Stimulated activated CD8-positive, alpha-beta memory T cell treated with anti-CD3 and anti-CD28 coated beads, Interleukin-15, amount 100 ng/mL, for 4 hours (primary cell): Measurements from ENCODE around the gene MEA1.

ENCODE experiments used
- DNase-seq, 2 donors: peaks; one replicate each; pipeline ENCODE4 v3.0.0-alpha.2; 2020; ENCODE audit warnings: low read depth in 2 of 2

Gene MEA1

GRCh38 chr6:42970871-42971612 lies 42.7 kb downstream of the MEA1 start:
- DNase-seq = no peak

GRCh38 chr6:42969934-42970333 lies 43.8 kb downstream of the MEA1 start:
- no peak for DNase-seq

- DNase-seq = no peak
Measured at GRCh38 chr6:42969431-42969830, 44.3 kb downstream of the MEA1 start.

DNA sequence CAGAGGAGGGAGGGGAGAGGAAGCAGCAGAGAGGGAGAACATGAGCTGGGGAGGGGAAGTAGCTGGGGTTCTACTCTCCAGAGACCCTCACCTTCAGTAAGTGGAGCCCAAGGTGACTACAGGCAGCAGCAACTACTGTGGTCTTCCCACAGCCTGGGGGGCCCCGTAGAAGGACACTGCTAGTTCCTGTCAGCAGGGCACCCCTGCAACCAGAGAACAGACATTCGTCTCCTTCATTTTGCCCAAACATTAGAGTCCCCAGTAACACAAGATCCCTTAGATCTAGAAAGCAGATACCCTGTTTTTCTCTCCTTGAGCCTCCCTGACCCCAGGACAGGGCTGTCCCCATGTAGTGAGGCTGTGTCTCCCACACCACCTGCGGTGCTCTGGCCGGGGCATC lies 45.0 kb downstream of the MEA1 start:
- DNase-seq = no peak

DNA sequence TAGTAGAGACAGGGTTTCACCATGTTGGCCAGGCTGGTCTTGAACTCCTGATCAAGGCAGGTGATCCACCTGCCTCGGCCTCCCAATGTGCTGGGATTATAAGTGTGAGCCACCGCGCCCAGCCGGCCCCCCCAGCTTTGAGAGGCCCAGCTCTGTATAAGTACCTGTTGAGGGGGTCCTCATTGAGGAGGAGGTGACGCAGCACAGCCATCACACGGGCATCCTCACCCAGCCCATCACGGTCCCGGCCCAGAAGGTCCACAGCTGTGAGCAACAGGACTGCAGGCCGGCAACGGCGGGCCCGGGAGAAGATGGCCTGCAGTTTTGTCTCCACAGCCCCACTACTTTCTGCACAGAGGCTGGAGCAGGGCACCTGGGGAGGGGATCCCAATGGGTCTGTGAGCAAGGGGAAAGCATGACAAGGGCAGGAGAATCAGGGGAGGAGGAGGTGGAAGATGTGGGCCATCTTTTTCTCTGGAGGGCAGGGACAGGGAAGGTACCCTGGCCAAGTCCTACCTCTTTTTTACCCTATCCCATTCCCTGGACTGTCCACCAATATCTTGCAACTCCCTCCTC lies 45.5 kb downstream of the MEA1 start:
- DNase-seq = no peak

DNA sequence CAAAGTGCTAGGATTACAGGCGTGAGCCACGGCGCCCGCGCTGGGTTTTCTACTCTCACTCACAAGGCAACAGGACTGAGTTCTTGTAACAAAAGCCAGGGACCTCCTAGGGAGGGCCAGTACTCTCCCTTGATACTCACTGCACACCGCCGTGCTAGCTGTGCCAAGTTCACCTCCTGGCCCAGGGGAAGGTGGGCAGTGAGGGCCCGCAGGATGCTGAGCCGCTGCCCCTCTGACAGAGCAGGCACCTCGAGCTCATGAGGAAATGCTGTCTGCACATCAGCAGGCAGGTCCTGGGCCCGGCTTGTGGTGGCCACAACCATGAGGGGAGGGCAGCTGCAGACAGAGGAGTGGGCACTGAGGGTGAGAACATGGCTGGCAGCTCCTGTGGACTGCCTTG lies 46.5 kb downstream of the MEA1 start:
- DNase-seq = no peak

GRCh38 chr6:42966571-42966970 lies 47.2 kb downstream of the MEA1 start:
- DNase-seq = no peak

- DNase-seq = no peak
Measured at GRCh38 chr6:42963855-42964605, 49.7 kb downstream of the MEA1 start.

DNA sequence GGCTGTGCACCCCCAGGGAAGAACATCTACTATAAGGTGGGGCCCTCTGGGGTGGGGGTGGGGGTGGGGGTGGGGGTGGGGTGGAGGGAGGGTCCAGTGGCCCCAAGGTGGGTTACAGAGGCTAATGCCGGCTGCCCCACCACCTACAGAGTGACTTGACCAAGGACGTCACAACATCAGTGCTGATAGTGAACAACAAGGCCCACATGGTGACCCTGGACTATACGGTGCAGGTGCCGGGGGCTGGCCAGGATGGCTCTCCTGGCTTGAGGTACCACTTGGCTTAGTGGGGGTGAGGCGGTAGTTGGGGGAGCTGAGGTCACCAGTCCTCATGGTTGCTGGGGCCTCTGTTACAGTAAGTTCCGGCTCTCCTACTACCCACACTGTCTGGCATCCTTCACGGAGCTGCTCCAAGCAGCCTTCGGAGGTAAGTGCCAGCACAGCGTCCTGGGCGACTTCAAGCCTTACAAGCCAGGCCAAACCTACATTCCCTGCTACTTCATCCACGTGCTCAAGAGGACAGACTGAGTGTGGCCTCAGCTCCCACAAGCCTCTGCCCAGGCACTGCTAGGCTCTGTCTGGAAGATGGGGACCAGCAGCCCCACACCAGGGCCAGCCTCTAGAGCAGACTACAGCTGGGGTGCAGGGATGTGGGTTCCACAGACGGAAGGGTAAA lies 50.4 kb downstream of the MEA1 start:
- no peak for DNase-seq

- DNase-seq = no peak
Measured at GRCh38 chr6:42962502-42963178, 51.1 kb downstream of the MEA1 start.

DNA sequence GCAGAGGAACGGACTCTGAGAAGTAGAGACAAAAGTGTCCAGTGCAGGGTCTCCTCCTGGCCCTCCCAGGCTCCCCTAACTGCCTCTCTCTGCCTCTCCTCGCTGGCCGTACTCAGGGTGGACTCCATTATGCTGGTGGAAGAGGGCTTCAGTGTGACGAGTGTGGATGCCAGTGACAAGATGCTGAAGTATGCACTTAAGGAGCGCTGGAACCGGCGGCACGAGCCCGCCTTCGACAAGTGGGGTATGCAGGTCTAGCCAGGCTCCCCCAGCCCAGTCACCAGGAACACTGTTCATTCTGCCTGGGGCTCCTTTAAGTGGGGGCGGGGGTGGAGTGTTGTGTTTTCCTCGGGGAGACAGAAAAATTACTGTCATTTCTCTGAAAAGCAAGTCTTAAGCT lies 51.6 kb downstream of the MEA1 start:
- no peak for DNase-seq
